Thoracic aorta (tissue), 2 donors: Measurements from ENCODE around the gene ZNRD2. TPM values are rescaled to one million over a fixed set of nuclear protein-coding genes. Genes with fewer than 3 reads are reported as not detected.

Source experiments
- ATAC-seq: fragments of 150-250 bp; one replicate; pipeline ENCODE4 v1.8.0; 2017; ENCODE audit warnings: low read depth; ENCODE audit not compliant: insufficient number of reproducible peaks, low FRiP score
- DNase-seq: peaks from one replicate; pipeline ENCODE4 v3.0.0-alpha.2; 2020; ENCODE audit warnings: low spot score
- H3K27ac ChIP-seq, 2 donors: fragments of 200-600 bp; sonication (generic); 1 replicate in 1 of 2; 2 replicates in 1 of 2; pipeline ENCODE4 v1.5.1; 2016; ENCODE audit warnings: mild to moderate bottlenecking in 2 of 2, moderate library complexity in 2 of 2
- H3K27me3 ChIP-seq: fragments of 200-600 bp; sonication (generic); replicated peaks from 2 replicates; pipeline ENCODE4 v1.6.0; 2016; ENCODE audit warnings: mild to moderate bottlenecking; ENCODE audit not compliant: insufficient read depth
- H3K36me3 ChIP-seq: fragments of 200-600 bp; sonication (generic); one replicate; pipeline ENCODE4 v1.5.1; 2016
- H3K4me1 ChIP-seq, 2 donors: fragments of 200-600 bp; sonication (generic); 1 replicate in 1 of 2; 2 replicates in 1 of 2; pipeline versions ENCODE4 v1.5.1 to v1.6.0; 2016; ENCODE audit warnings: low read depth in 2 of 2, mild to moderate bottlenecking in 1 of 2; ENCODE audit not compliant: control insufficient read depth in 1 of 2
- H3K4me3 ChIP-seq: fragments of 200-600 bp; sonication (generic); 2 replicates; pipeline ENCODE4 v1.5.1; 2016; ENCODE audit warnings: mild to moderate bottlenecking
- H3K9me3 ChIP-seq: fragments of 200-600 bp; sonication (generic); 2 replicates; pipeline ENCODE4 v1.5.1; 2016
- CTCF ChIP-seq: fragments of 200-600 bp; sonication (generic); IDR thresholded peaks from one replicate; pipeline ENCODE4 v1.5.1; 2019; ENCODE audit warnings: antibody characterized with exemption
- total RNA-seq, 2 donors: library from RNA; depleted of rRNA; stranded (reverse); fragments of >200 nt; gene quantifications; one replicate each; pipeline versions ENCODE4 v1.1.0 to v1.2.3, GENCODE V29; 2016

The ZNRD2 gene
- total RNA-seq, 2 donors from 2014 or later: 38.4 to 51.7 TPM

DNA sequence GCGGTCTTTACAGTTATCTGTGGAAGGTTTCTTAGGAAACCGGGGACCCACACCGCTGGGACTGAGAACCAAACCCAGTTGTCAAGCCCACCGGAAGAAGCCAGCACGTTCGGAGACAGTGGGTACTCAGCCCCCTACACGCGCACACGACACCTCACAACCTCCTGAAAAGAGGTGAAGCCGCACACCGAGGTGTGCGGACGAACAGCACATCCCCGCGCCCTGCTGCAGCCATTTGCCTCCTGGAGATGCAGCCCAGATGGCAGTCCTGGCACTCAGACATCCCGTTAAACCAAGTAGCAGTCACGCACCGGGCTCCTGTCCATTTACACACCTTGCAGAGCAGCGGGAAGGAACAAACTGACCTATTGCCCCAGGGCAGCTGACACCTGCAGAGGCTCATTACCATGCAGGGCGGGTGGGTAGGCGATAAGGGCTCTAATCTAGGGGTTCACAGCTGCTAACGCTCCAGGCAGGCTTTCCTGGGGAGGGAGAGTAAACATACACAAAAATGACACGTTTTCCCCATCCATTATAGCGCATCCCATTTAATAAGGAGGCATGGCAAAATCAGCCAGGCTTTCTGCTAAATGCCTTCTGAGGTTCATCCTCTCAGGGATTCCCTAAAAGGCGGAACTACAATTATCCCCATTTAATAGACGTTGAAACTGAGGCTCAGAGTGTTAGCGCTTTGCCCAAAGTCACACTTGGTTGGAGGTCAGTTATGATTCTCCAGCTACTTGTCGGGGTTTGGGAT is 4.7 kb downstream of the ZNRD2 start:
- H3K36me3 ChIP-seq: peaks cover 9% of the 10 kb centered on the region
- H3K4me1 ChIP-seq: peaks cover 38 to 61% of the 10 kb centered on the region in 2 donors
- TF ChIP-seq CTCF: no peak
- H3K4me3 ChIP-seq: peak overlapping the region; percentile 93
- no peaks in the 10 kb centered on the region for H3K9me3 ChIP-seq
- no peaks in the 10 kb centered on the region for H3K27me3 ChIP-seq
- DNase-seq (no peak), ATAC-seq (no peak)
- peak overlapping the region; percentile 96 to 97 for H3K27ac ChIP-seq

DNA sequence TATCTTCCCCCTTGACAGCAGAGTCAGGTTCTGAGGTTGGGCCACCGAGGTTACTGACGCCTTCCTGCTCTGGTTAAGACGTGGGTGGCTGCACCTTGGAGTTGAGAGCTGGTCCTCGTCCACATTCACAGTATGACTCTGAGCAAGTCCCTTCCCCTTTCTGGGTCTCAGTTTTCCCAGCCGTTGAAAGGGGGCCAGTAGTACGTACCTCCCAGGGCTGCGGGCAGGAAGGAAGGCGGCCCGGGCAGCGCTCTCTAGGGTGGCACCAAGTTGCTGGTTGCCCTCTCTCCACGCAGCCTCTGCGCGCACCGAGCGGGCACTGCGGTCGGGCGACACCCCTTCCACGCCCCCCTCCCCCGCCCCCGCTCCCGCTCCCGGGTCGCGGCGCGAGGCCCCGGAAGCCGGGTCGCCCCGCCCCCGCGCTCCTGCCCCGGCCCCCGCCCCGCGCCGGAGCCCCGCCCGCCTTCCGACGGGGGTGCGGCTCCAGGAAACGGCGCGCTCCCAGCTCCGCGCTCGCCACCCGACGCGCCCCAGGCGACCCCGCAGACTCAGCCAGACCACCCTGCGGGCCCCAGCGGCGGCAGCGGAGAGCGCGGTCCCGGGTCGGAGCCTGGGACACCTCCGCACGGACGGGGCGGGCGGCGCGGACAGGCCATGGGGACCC is 5.4 kb downstream of the ZNRD2 start, which contains the start of gene EHBP1L1:
EHBP1L1 (plus strand) TSS at position 486 of the 664 bp plus-strand sequence. CDS start 250 bp downstream, outside the sequence.
- no peak for TF ChIP-seq CTCF

DNA sequence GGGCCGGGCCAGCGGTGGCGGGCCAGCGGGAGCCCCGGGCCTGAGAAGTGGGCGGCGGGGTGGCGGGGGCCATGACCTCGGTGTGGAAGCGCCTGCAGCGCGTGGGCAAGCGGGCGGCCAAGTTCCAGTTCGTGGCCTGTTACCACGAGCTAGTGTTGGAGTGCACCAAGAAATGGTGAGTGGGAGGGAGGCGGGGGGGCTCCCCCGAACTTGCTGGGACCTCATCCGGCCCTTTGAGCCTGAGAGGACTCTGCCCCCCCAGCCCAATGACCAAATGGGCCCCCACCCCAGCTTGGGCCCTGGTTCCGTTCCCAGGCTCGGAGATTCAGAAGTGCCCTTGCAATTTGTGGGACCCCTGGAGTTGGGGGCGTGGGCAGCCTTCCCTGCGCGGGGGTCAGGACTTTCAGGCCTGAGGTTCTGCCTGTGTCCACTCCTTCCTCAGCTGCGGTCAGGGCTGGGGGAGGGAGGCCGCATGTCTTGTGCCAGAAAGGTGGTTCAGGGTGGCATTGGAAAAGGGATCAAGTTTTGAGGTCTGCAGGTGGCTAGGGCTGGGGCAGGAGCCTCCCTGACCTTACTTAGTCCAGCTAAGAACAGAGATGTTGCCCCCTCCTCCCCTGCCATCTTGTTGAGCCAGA is 6.1 kb downstream of the ZNRD2 start:
- Histone ChIP-seq H3K9me3 (no peaks in the 10 kb centered on the region), H3K36me3 (peaks cover 23% of the 10 kb centered on the region), H3K27me3 (no peaks in the 10 kb centered on the region), H3K27ac (peak overlapping the region; percentile 96 to 97), H3K4me1 (peaks cover 31 to 52% of the 10 kb centered on the region in 2 donors), H3K4me3 (peak overlapping the region; percentile 93)
- TF ChIP-seq CTCF: no peak
- DNase-seq: no peak
- ATAC-seq: no peak

More for the DNA sequence above, 5.4 kb downstream of the ZNRD2 start, which contains the start of gene EHBP1L1:
- Histone ChIP-seq H3K36me3 (peaks cover 16% of the 10 kb centered on the region), H3K4me1 (peaks cover 37 to 59% of the 10 kb centered on the region in 2 donors), H3K4me3 (peak within 1 kb of the TSS; percentile 93), H3K27me3 (no peaks in the 10 kb centered on the region), H3K9me3 (no peaks in the 10 kb centered on the region), H3K27ac (peak within 1 kb of the TSS; percentile 96 to 97)
- DNase-seq (no peak), ATAC-seq (no peak)

- TF ChIP-seq CTCF: no peak
- DNase-seq (peak; percentile 62), ATAC-seq (peak; percentile 34)
- H3K27me3 ChIP-seq: no peaks in the 10 kb centered on the region
- peaks cover 23 to 45% of the 10 kb centered on the region in 2 donors for H3K4me1 ChIP-seq
- peaks cover 31% of the 10 kb centered on the region for H3K36me3 ChIP-seq
- H3K9me3 ChIP-seq: no peaks in the 10 kb centered on the region
- peak overlapping the region; percentile 96 to 97 for H3K27ac ChIP-seq
- H3K4me3 ChIP-seq: peak overlapping the region; percentile 93
These were observed 6.8 kb downstream of the ZNRD2 start for GRCh38 chr11:65576867-65577755.
